HepG2 (cell line): Measurements from ENCODE around the gene ARL6IP4. TPM values are rescaled to one million over a fixed set of nuclear protein-coding genes. Genes with fewer than 3 reads are reported as not detected.

Experiments used
- ATRX ChIP-seq: sonication (generic); formaldehyde crosslinking; IDR thresholded peaks from 2 replicates; pipeline ENCODE4 v1.4.0; 2020; ENCODE audit warnings: missing genetic modification reagents, borderline replicate concordance
- HMGA1 ChIP-seq: sonication (generic); formaldehyde crosslinking; conservative IDR thresholded peaks from 2 replicates; pipeline ENCODE4 v1.4.0; 2020; ENCODE audit warnings: missing genetic modification reagents
- KDM3A ChIP-seq: IDR thresholded peaks from 2 replicates; pipeline ENCODE4 v1.6.1; 2018; ENCODE audit warnings: low read depth, missing compliant biosample characterization
- NFATC3 ChIP-seq: sonication (generic); formaldehyde crosslinking; IDR thresholded peaks from 2 replicates; pipeline ENCODE4 v1.5.1; 2020; ENCODE audit warnings: mild to moderate bottlenecking, missing genetic modification reagents
- SALL2 ChIP-seq: sonication (generic); formaldehyde crosslinking; IDR thresholded peaks from 2 replicates; pipeline ENCODE4 v1.8.1; 2023; ENCODE audit warnings: mild to moderate bottlenecking, missing genetic modification reagents, inconsistent platforms
- ZNF570 ChIP-seq: sonication (generic); formaldehyde crosslinking; IDR thresholded peaks from 2 replicates; pipeline ENCODE4 v1.4.0; 2020; ENCODE audit warnings: mild to moderate bottlenecking, missing genetic modification reagents, borderline replicate concordance
- polyA plus RNA-seq, 8 experiments: library from polyadenylated mRNA; depleted of rRNA in 3 of 8; stranded (reverse) in 7 of 8; unstranded in 1 of 8; fragments of >200 nt; fragmentation: Illumina TruSeq in 4 of 8; extraction: Trizol in 4 of 8; gene quantifications; 2 replicates each; pipeline versions ENCODE4 v1.2.1 to v1.2.3, GENCODE V29; 2011 to 2016; ENCODE audit warnings: low read depth in 4 of 8, missing spikeins in 1 of 8, mixed read lengths in 1 of 8; ENCODE audit not compliant: insufficient read depth in 1 of 8
- total RNA-seq, 5 experiments: library from RNA; depleted of rRNA; stranded (reverse); fragments of >200 nt; fragmentation: Illumina TruSeq; extraction: Trizol; gene quantifications; 2 replicates each; pipeline ENCODE4 v1.2.3, GENCODE V29; 2016; ENCODE audit warnings: low read depth in 1 of 5
- TF ChIP-seq, protein P1 (sequence below): sonication (generic); formaldehyde crosslinking; IDR thresholded peaks from 2 replicates; pipeline ENCODE4 v1.8.0; 2022; ENCODE audit warnings: missing genetic modification reagents, mild to moderate bottlenecking, moderate library complexity, borderline replicate concordance
- TF ChIP-seq, protein P2 (sequence below): sonication (generic); formaldehyde crosslinking; IDR thresholded peaks from 2 replicates; pipeline ENCODE4 v1.4.0; 2020; ENCODE audit warnings: mild to moderate bottlenecking, missing genetic modification reagents
- TF ChIP-seq, protein P3 (sequence below): sonication (generic); formaldehyde crosslinking; IDR thresholded peaks from 2 replicates; pipeline ENCODE4 v1.8.1; 2022; ENCODE audit warnings: mild to moderate bottlenecking, missing genetic modification reagents
- TF ChIP-seq, protein P4 (sequence below): sonication (generic); formaldehyde crosslinking; IDR thresholded peaks from 2 replicates; pipeline ENCODE4 v1.5.1; 2020; ENCODE audit warnings: missing genetic modification reagents, mild to moderate bottlenecking, borderline replicate concordance
- TF ChIP-seq, protein P5 (sequence below): IDR thresholded peaks from 2 replicates; pipeline ENCODE4 v1.6.1; 2016; ENCODE audit warnings: missing biosample characterization, missing genetic modification reagents, low read depth
- TF ChIP-seq, protein P6 (sequence below): sonication (generic); formaldehyde crosslinking; IDR thresholded peaks from 2 replicates; pipeline ENCODE4 v1.8.0; 2022; ENCODE audit warnings: mild to moderate bottlenecking, missing genetic modification reagents, moderate library complexity
- TF ChIP-seq, protein P7 (sequence below): IDR thresholded peaks from 2 replicates; pipeline ENCODE4 v1.6.1; 2018; ENCODE audit warnings: missing genetic modification reagents

Gene ARL6IP4
- total and polyA plus RNA-seq, 2 of the 13 experiments (the other 11 are each of a cell fraction or from before 2014, with no cell fraction given) = 155 to 220 TPM

DNA sequence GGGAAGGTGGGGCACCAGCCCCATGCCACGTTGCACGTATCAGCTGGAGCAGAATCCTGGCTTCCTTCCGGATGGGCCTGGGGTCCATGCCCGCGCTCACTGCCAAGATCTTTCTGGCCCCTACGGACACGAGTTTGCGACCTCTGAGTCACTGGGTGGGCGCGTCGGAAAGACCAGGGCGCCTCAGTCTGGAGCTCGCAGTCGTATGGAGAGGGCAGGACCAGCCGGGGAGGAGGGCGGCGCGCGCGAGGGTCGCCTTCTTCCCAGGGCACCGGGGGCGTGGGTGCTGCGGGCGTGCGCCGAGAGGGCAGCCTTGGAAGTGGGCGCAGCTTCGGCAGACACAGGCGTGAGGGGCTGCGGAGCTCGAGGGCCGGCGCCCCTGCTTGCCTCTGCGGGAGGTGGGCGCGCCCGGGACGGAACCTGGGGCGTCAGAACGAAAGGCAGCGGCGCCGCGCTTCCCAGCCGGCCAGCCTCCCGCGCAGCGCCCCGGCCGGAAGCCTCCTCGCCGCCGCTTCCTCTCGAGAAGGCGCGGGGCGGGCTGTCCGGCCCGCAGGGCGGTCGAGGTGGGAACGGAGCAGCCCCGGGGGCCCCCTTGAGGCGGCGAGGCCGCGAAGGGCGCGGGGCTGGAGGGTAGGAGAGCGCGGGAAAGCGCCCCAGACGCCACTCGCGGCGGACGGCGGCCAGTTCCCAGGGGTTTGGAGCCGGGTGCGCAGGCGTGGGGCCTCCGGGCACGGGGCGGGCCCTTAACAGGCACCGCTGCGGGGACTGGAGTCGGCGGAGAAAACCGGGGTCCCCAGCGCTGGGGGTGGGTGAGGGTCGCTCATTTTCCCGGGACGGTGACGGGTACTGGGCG, at the start of gene ARL6IP4 (continued):
- no peak for TF ChIP-seq ZNF570
- TF ChIP-seq, protein P1, sequence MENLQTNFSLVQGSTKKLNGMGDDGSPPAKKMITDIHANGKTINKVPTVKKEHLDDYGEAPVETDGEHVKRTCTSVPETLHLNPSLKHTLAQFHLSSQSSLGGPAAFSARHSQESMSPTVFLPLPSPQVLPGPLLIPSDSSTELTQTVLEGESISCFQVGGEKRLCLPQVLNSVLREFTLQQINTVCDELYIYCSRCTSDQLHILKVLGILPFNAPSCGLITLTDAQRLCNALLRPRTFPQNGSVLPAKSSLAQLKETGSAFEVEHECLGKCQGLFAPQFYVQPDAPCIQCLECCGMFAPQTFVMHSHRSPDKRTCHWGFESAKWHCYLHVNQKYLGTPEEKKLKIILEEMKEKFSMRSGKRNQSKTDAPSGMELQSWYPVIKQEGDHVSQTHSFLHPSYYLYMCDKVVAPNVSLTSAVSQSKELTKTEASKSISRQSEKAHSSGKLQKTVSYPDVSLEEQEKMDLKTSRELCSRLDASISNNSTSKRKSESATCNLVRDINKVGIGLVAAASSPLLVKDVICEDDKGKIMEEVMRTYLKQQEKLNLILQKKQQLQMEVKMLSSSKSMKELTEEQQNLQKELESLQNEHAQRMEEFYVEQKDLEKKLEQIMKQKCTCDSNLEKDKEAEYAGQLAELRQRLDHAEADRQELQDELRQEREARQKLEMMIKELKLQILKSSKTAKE (CRISPR knock-in tag) = 0 out of 2 replicates have a peak, but pooled peaks have one; percentile 11
- TF ChIP-seq, protein P2, sequence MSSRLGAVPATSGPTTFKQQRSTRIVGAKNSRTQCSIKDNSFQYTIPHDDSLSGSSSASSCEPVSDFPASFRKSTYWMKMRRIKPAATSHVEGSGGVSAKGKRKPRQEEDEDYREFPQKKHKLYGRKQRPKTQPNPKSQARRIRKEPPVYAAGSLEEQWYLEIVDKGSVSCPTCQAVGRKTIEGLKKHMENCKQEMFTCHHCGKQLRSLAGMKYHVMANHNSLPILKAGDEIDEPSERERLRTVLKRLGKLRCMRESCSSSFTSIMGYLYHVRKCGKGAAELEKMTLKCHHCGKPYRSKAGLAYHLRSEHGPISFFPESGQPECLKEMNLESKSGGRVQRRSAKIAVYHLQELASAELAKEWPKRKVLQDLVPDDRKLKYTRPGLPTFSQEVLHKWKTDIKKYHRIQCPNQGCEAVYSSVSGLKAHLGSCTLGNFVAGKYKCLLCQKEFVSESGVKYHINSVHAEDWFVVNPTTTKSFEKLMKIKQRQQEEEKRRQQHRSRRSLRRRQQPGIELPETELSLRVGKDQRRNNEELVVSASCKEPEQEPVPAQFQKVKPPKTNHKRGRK (CRISPR knock-in tag) = no peak
- TF ChIP-seq, protein P3, sequence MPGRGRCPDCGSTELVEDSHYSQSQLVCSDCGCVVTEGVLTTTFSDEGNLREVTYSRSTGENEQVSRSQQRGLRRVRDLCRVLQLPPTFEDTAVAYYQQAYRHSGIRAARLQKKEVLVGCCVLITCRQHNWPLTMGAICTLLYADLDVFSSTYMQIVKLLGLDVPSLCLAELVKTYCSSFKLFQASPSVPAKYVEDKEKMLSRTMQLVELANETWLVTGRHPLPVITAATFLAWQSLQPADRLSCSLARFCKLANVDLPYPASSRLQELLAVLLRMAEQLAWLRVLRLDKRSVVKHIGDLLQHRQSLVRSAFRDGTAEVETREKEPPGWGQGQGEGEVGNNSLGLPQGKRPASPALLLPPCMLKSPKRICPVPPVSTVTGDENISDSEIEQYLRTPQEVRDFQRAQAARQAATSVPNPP (CRISPR knock-in tag) = peak; percentile 25; the same call in 1 of the 2 replicates
- TF ChIP-seq, protein P4, sequence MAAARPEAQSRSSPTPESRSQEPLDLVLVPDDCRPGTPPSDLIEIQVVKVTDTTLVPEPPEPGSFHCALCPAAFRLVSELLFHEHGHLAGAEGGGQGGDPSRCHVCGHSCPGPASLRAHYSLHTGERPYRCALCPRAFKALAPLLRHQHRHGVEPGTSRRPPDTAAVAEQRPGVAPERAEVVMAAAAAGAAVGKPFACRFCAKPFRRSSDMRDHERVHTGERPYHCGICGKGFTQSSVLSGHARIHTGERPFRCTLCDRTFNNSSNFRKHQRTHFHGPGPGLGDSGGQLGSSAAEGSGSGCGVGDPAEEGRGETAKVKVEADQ (CRISPR knock-in tag) = peak; percentile 87
- TF ChIP-seq, protein P5, sequence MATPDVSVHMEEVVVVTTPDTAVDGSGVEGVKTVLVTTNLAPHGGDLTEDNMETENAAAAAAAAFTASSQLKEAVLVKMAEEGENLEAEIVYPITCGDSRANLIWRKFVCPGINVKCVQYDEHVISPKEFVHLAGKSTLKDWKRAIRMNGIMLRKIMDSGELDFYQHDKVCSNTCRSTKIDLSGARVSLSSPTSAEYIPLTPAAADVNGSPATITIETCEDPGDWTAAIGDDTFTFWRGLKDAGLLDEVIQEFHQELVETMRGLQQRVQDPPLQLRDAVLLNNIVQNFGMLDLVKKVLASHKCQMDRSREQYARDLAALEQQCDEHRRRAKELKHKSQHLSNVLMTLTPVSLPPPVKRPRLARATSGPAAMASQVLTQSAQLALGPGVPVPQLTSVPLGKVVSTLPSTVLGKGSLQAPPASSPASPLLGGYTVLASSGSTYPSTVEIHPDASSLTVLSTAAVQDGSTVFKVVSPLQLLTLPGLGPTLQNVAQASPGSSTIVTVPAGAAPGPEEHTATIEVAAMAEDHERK (CRISPR knock-in tag) = no peak
- no peak for TF ChIP-seq HMGA1 (CRISPR knock-in tag)
- TF ChIP-seq SALL2 (CRISPR knock-in tag) = peak; percentile 82; the same call in 1 of the 2 replicates
- TF ChIP-seq, protein P6, sequence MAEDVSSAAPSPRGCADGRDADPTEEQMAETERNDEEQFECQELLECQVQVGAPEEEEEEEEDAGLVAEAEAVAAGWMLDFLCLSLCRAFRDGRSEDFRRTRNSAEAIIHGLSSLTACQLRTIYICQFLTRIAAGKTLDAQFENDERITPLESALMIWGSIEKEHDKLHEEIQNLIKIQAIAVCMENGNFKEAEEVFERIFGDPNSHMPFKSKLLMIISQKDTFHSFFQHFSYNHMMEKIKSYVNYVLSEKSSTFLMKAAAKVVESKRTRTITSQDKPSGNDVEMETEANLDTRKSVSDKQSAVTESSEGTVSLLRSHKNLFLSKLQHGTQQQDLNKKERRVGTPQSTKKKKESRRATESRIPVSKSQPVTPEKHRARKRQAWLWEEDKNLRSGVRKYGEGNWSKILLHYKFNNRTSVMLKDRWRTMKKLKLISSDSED (CRISPR knock-in tag) = peak; percentile 18; the same call in 1 of the 2 replicates
- peak; percentile 79; the same call in 1 of the 2 replicates for TF ChIP-seq NFATC3
- TF ChIP-seq, protein P7, sequence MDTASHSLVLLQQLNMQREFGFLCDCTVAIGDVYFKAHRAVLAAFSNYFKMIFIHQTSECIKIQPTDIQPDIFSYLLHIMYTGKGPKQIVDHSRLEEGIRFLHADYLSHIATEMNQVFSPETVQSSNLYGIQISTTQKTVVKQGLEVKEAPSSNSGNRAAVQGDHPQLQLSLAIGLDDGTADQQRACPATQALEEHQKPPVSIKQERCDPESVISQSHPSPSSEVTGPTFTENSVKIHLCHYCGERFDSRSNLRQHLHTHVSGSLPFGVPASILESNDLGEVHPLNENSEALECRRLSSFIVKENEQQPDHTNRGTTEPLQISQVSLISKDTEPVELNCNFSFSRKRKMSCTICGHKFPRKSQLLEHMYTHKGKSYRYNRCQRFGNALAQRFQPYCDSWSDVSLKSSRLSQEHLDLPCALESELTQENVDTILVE (CRISPR knock-in tag) = peak; percentile 27; the same call in 1 of the 2 replicates
- TF ChIP-seq KDM3A (CRISPR knock-in tag) = no peak
- no peak for TF ChIP-seq ATRX (CRISPR knock-in tag)
